Testis (tissue), 2 donors: Measurements from ENCODE around the gene PLXDC1.

ENCODE experiments used
- POLR2A ChIP-seq: fragments of 450-650 bp; IDR thresholded peaks from one replicate; pipeline ENCODE4 v1.6.1; 2017; ENCODE audit warnings: antibody characterized with exemption, mild to moderate bottlenecking, moderate library complexity
- TF ChIP-seq, protein P1 (sequence below), 3 experiments: fragments of 450-650 bp in 2 of 3; fragments of 200-600 bp in 1 of 3; sonication (generic) in 1 of 3; IDR thresholded peaks; one replicate each; pipeline ENCODE4 v1.5.1; 2016 to 2019; ENCODE audit warnings: antibody characterized with exemption in 3 of 3, mild to moderate bottlenecking in 2 of 3, moderate library complexity in 1 of 3

DNA sequence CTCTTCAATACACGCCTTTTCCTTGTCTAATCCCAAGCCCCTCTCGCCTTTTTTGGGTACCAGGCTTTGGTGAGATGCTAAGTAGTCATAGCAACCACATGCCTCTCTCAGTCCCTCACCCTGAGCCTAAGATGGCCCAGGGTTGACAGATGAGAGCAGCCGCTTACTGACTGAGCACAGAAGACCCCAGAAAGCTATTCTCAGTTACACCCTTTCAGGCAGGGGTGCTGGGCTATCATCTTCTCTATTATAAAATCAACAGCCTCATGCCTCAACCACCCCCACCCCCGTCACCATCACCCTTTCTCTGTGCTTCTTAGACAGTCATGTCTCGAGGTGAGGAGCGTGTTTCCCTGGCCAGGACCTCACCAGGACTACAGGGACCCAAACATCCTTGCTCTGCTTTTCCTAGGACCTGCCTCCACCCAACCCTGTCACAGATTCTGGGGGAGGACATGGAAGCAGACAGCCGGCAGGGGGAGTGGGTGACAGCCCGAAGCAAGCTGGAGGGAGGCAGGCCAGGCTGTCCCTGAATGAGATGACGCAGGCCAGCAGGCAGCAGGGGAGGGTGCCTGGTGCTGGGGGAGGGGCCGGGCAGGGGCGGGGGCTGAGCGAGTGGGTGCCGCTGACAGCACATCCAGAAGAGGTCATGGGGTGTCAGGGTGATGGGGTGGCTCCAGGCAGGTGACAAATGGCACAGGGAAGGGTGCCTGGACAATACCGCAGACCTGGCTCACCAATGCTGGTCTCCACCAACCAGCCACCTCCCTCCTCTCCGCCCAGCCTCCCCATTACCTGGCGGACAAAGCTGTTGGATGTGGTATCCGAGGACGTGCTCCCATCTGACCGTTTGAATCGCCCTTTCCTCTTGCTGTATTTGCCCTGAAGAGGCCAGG is 42.9 kb upstream of the PLXDC1 start:
- TF ChIP-seq, protein P1, sequence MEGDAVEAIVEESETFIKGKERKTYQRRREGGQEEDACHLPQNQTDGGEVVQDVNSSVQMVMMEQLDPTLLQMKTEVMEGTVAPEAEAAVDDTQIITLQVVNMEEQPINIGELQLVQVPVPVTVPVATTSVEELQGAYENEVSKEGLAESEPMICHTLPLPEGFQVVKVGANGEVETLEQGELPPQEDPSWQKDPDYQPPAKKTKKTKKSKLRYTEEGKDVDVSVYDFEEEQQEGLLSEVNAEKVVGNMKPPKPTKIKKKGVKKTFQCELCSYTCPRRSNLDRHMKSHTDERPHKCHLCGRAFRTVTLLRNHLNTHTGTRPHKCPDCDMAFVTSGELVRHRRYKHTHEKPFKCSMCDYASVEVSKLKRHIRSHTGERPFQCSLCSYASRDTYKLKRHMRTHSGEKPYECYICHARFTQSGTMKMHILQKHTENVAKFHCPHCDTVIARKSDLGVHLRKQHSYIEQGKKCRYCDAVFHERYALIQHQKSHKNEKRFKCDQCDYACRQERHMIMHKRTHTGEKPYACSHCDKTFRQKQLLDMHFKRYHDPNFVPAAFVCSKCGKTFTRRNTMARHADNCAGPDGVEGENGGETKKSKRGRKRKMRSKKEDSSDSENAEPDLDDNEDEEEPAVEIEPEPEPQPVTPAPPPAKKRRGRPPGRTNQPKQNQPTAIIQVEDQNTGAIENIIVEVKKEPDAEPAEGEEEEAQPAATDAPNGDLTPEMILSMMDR (IDR thresholded peaks at IDR 0.05) = no peak
- TF ChIP-seq POLR2A = no peak
